Measurements from ENCODE around the gene EVA1A. TPM values are rescaled to one million over a fixed set of nuclear protein-coding genes. Genes with fewer than 3 reads are reported as not detected.
A peak's percentile ranks its signal among the peaks of the same experiment; 100 is the strongest.

EVA1A gene
- total and polyA plus RNA-seq, 2 of the 8 experiments (the other 6 are each of a cell fraction or from before 2014, with no cell fraction given) = 2.4 to 4.3 TPM

DNA sequence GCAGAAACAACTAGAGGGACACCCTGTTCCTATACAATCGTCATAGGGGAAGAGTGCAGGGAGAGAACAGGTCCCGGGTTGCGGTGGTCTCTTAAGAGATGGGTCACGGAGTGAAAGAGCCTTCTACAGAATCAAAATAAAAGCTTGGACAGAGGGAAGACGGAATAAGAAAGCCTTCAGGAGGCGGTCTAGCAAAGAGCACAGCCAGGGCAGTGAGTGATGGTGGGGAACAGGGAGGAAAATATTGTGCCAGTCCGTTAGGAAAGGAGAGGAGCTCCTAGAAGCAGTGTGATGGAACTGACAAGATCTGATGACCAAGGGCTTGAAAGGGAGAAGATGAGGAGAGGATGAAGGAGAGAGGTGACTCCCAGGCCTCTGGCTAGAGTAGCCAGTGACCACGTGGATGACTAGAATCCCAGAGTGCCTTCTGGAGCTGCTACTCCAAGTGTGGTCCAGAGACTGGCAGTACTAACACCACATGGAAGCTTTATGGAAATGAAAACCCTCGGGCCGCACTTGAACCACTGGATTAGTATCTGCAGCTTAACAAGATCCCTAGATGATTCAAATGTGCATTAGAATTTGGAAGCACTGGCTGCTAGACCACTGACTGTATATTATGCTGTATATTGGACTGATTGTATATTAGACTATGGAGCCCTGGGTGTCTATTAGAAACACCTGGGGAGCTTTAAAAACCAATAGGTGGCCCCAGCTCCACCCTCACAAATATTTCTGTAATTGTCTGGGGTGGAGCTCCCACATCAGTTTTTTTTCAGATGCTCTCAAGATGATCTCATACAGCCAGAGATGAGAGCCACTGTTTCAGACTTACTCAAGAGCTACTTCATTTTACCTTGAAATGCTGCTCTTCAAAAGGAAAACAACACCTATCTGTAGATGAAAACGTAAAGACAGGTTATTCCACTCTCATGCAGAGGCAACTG is 1.1 kb upstream of the EVA1A start:
- H3K27ac ChIP-seq (ENCODE audit: low read depth, low read length) = no peak overlapping the region
- peaks cover 0 to 21% (median 11%) of the 10 kb centered on the region in 4 experiments; a peak in 5 of 7 replicates for H3K27me3 ChIP-seq (replicated peaks in 1 of 4; ENCODE audit: control insufficient read depth in 3 of 4, extremely low read depth in 1 of 4, insufficient read depth in 3 of 4, low read length in 3 of 4)
- whole genome bisulfite sequencing, 2 experiments (ENCODE audit: extremely low coverage in 1 of 2, insufficient coverage in 1 of 2, insufficient read length in 1 of 2, insufficient replicate concordance in 2 of 2, low coverage in 1 of 2, low lambda C conversion rate in 2 of 2, missing lambda C conversion rate in 1 of 2) = 72% methylated on average over 11 of the region's 11 CpGs; no CpG with 5 or more reads in 1 of the 2 experiments
- no peak overlapping the region for H2AK5ac ChIP-seq (ENCODE audit: low read depth, low read length)
- DNase-seq (ENCODE audit: low read depth in 1 of 2, low spot score in 2 of 2) = no peak
- CTCF ChIA-PET (ENCODE audit: partially characterized antibody) = interaction anchor here (0.9 to 3.0 kb wide), 8 partner anchors 9 to 97 kb away, joined by 3 to 17 read pairs (median 6); no protein-coding TSS in a partner anchor
- H4K91ac ChIP-seq (replicated peaks; ENCODE audit: insufficient read length, low read length) = peak overlapping the region; percentile 38
- no peak overlapping the region for H3K23ac ChIP-seq (ENCODE audit: insufficient read length)
- H2BK120ac ChIP-seq (replicated peaks; ENCODE audit: low read depth, low read length) = no peak overlapping the region
- H3K4me2 ChIP-seq (ENCODE audit: insufficient read depth in 1 of 2, low read depth in 2 of 2, low read length in 2 of 2) = peak overlapping the region; percentile 71 to 74
- H2BK5ac ChIP-seq (ENCODE audit: low read depth, low read length) = no peak overlapping the region
- H2BK15ac ChIP-seq (ENCODE audit: low read length) = no peak overlapping the region
- POLR2A ChIA-PET (ENCODE audit: partially characterized antibody) = interaction anchor here (0.7 to 1.4 kb wide), 3 partner anchors 34 to 862 kb away, joined by 3 read pairs; no protein-coding TSS in a partner anchor
- no peak overlapping the region for H3K9ac ChIP-seq (replicated peaks in 1 of 4; ENCODE audit: extremely low read depth in 1 of 4, low read depth in 3 of 4, low read length in 3 of 4)
- no peaks in the 10 kb centered on the region for H3K36me3 ChIP-seq (ENCODE audit: control insufficient read depth in 2 of 4, insufficient read depth in 4 of 4, low read length in 3 of 4)
- peaks cover 0 to 4% (median 1%) of the 10 kb centered on the region in 4 experiments; a peak in 1 of 7 replicates for H3K4me1 ChIP-seq (replicated peaks in 1 of 4; ENCODE audit: control insufficient read depth in 3 of 4, insufficient read depth in 4 of 4, low read length in 3 of 4)
- no peak overlapping the region; the same call in 1 of the 2 replicates for H4K8ac ChIP-seq (ENCODE audit: extremely low read depth, insufficient read depth, low read length)
- no peak for FAIRE-seq
- no peak overlapping the region for H2AFZ ChIP-seq (ENCODE audit: low read length)
- H4K20me1 ChIP-seq (replicated peaks in 1 of 2; ENCODE audit: control insufficient read depth in 1 of 2, insufficient read depth in 2 of 2, low read length in 2 of 2) = no peaks in the 10 kb centered on the region
- no peak overlapping the region for H2BK20ac ChIP-seq (ENCODE audit: low read length)
- H2BK12ac ChIP-seq (ENCODE audit: low read depth, low read length) = no peak overlapping the region
- no peaks in the 10 kb centered on the region; the same call in 1 of the 2 replicates for H3K79me1 ChIP-seq (ENCODE audit: low read depth, low read length)
- no peak overlapping the region for H3K56ac ChIP-seq (replicated peaks; ENCODE audit: insufficient read length, low read depth, low read length)
- no peaks in the 10 kb centered on the region for H3K79me2 ChIP-seq (ENCODE audit: control insufficient read depth in 1 of 2, insufficient read depth in 2 of 2, low read length in 2 of 2)
- H3K9me3 ChIP-seq (ENCODE audit: insufficient read depth in 2 of 2, low read depth in 1 of 2, low read length in 1 of 2) = no peaks in the 10 kb centered on the region
- H3K4me3 ChIP-seq (ENCODE audit: extremely low read depth in 1 of 4, insufficient read depth in 2 of 4, low read depth in 3 of 4, low read length in 4 of 4) = peak overlapping the region in 3 of 4 experiments; percentile 54 to 84 (median 66); a peak in 5 of 8 replicates
- no peak overlapping the region for H3K18ac ChIP-seq (ENCODE audit: extremely low read depth, low read length)
- no peak for TF ChIP-seq SRF (IDR thresholded peaks at IDR 0.05; ENCODE audit: low read depth, low read length)
- no peak for TF ChIP-seq NANOG (IDR thresholded peaks at IDR 0.05; ENCODE audit: insufficient read depth, low read depth, low read length, poor library complexity, severe bottlenecking)
- TF ChIP-seq SIN3A (conservative IDR thresholded peaks at IDR 0.05 in 1 of 2, IDR thresholded peaks at IDR 0.05 in 1 of 2; ENCODE audit: low read depth in 1 of 2, low read length in 2 of 2) = no peak
- no peak for TF ChIP-seq YY1 (IDR thresholded peaks at IDR 0.05; ENCODE audit: low read depth, low read length)
- no peak for TF ChIP-seq RBBP5 (IDR thresholded peaks at IDR 0.05; ENCODE audit: borderline replicate concordance, low read depth, low read length)
- no peak for TF ChIP-seq PHF8 (conservative IDR thresholded peaks at IDR 0.05; ENCODE audit: low read depth, low read length)
- no peak for TF ChIP-seq ATF2 (IDR thresholded peaks at IDR 0.05; ENCODE audit: low read length)
- no peak for TF ChIP-seq MAFK (IDR thresholded peaks at IDR 0.05; ENCODE audit: low read depth, low read length)
- H3K4ac ChIP-seq (replicated peaks; ENCODE audit: insufficient read length, low read depth, low read length) = no peak overlapping the region
- H3K23me2 ChIP-seq (ENCODE audit: low read depth, low read length) = peaks cover 11% of the 10 kb centered on the region; the same call in 1 of the 2 replicates
- no peak overlapping the region for H3K14ac ChIP-seq (ENCODE audit: insufficient read length)
- no peak overlapping the region for H4K5ac ChIP-seq (ENCODE audit: insufficient read length, low read depth, low read length)

All from H1 (cell line).